Stimulated activated CD8-positive, alpha-beta memory T cell treated with anti-CD3 and anti-CD28 coated beads, Interleukin-15, amount 100 ng/mL, for 4 hours (primary cell): ENCODE measurements around the gene MUC4.
"Not testable (repeated sequence)": the region's sequence is repeated elsewhere in the genome, so short reads cannot be mapped to it uniquely, and the experiment has no call there.

Experiments
- DNase-seq, 2 donors: peaks; one replicate each; pipeline ENCODE4 v3.0.0-alpha.2; 2020; ENCODE audit warnings: low read depth in 2 of 2

The MUC4 gene

DNA sequence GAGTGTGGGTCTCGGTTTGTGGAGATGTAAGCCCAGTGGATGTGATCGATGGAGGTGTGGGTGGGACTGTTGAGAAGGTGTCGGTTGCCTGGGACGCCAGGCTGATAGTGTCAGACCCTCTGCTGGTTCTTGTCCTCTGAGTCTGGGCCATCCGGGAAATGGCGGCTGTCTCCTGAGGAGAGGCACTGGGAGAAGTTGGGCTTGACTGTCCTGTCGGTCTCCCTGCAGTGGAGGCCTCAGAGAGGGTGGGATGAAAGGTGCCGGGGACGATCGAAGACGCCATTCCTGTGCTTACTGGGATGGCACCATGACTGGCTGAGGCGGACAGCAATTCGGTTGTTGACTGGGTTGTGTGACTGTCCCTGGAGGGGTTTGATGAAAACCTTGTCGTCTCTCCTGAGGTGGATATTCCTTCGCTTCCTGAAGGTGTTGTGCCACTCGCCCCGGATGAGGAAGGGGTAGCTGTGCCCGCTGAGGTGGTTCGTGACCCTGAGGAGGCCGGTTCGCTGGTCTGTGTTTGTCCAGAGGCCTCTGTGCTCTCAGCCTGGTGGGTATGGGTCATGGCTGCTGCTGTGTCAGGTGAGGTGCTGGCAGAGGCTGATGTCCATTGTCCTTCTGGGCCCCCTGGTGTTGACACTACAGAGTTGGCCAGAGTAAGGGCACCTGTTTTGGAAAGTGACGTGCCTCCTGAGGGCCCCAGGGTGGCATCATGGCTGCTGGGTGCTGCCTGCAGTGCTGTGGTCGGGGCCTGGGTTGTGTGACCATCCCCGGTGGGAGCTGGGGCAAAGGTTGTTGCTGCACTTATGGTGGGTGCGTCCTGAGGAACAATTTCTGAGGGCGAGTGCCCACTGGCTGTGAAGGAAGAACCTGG is 22.8 kb downstream of the MUC4 start:
- no peak for DNase-seq

DNA sequence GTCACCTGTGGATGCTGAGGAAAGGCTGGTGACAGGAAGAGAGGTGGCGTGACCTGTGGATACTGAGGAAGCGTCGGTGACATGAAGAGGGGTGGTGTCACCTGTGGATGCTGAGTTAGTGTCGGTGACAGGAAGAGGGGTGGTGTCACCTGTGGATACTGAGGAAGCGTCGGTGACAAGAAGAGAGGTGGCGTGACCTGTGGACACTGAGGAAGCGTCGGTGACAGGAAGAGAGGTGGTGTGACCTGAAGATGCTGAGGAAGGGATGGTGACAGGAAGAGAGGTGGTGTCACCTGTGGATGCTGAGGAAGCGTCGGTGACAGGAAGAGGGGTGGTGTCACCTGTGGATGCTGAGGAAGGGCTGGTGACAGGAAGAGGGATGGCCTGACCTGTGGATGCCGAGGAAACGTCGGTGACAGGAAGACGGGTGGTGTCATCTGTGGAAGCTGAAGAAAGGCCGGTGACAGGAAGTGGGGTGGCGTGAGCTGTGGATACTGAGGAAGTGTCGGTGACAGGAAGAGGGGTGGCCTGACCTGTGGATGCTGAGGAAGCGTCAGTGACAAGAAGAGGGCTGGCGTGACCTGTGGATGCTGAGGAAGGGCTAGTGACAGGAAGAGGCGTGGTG is 25.8 kb downstream of the MUC4 start:
- not testable (repeated sequence) for DNase-seq

DNA sequence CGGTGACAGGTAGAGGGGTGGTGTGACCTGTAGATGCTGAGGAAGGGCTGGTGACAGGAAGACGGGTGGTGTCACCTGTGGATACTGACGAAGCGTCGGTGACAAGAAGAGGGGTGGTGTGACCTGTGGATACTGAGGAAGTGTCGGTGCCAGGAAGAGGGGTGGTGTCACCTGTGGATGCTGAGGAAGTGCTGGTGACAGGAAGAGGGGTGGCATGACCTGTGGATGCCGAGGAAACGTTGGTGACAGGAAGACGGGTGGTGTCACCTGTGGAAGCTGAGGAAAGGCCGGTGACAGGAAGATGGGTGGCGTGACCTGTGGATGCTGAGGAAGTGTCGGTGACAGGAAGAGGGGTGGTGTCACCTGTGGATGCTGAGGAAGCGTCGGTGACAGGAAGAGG is 27.7 kb downstream of the MUC4 start:
- DNase-seq, result not testable (repeated sequence)

DNA sequence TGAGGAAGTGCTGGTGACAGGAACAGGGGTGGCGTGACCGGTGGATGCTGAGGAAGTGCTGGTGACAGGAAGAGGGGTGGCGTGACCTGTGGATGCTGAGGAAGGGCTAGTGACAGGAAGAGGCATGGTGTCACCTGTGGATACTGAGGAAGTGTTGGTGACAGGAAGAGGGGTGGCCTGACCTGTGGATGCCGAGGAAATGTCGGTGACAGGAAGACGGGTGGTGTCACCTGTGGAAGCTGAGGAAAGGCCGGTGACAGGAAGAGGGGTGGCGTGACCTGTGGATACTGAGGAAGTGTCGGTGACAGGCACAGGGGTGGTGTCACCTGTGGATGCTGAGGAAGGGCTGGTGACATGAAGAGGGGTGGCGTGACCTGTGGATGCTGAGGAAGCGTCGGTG is 30.5 kb downstream of the MUC4 start:
- DNase-seq, result not testable (repeated sequence)

DNA sequence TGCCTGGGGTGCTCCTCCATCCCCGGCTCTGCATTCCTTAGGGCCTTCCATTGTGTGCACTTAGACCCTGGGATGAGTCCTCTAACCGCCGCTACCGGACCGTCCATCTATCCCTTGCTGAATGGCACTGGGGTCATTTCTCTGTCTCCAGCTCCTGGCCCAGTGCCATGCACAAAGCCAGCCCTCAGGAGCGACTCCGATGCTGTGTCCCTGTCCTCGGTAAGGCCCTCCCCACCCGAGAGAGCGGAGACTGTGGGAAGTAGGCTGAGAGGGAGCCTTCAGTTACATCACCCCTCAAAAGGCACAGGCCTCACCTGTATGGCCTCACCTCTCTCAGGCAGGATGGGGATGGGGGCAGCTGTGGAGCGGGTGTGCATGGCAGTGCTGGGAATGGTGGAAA is 33.8 kb downstream of the MUC4 start:
- DNase-seq, result no peak

DNA sequence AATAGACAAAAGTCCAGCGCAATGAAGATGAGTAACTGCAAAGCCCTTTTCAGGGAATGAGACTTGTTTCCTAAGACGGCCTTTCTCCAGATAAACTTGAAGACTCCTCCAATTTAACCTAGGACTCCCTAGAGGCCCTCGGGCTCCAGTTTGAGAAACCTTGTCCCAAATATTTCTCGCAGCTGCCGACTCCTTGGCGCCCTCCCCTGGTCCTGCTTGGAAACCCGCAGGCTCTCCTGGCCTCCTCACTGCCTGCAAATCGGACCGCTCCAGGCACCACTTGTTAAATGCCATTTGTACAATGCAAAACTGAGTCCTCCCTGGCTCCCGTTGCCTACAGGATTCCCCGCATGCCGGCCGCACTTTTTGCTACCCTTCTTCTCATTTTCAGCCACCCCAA is 36.8 kb downstream of the MUC4 start:
- DNase-seq, result no peak

DNA sequence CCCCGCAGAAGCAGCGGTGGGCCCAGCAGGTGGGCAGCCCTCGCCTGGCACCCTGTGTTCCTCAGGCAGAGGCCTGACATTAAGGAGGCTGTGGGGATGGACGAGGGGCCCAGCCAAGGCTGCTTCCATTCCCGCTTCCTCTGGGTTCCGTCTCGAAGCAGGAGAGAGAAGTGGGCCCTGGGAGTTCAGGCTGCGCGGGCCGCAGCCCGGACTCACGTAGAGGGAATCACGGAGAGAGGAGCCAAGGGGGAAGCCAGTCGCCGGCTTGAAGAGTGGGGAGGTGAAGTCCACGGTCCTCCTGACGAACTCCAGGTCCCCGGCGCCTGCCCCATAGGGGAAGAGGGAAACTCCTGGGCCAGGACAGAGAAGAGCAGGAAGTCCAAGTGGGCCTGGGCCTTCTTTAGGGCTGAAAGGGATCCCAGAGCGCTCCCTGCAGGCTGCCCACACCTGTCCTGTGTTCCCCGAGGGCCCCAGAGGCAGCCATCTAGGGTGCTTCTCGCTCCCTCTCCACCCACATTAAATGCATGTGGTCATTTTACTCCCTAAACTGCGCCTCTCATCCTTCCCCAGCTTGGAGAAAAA is 37.7 kb downstream of the MUC4 start:
- DNase-seq, result no peak

DNA sequence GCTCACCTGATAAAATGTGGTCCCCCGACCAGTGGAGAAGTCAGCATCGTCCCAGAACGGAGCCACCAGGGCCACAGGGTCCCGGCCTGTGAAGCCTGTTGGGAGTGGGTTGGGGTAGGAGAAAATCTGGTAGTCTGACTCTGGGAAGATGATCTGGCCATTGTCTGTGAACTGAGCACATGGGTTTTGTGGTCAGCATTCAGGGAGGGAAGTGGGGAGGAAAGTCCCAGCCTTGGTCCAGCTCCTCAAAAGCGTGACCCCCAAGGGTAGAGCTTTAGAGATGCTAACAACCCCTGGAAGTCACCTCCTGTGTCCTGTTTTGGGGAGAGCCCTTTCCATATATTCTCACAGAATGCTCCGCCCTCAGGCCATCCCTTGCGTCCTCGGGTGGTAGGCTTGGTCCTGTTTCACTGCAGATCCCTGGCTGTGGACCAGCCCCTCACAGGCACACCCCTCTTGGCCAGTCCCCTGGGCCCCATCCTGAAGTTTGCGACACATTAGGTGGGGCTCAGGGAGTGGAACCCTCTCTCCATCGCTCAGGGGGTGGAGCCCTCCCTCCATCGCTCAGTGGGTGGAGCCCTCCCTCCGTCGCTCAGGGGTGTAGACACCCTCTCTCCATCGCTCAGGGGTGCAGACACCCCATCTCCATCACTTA is 40.0 kb downstream of the MUC4 start:
- no peak for DNase-seq

DNA sequence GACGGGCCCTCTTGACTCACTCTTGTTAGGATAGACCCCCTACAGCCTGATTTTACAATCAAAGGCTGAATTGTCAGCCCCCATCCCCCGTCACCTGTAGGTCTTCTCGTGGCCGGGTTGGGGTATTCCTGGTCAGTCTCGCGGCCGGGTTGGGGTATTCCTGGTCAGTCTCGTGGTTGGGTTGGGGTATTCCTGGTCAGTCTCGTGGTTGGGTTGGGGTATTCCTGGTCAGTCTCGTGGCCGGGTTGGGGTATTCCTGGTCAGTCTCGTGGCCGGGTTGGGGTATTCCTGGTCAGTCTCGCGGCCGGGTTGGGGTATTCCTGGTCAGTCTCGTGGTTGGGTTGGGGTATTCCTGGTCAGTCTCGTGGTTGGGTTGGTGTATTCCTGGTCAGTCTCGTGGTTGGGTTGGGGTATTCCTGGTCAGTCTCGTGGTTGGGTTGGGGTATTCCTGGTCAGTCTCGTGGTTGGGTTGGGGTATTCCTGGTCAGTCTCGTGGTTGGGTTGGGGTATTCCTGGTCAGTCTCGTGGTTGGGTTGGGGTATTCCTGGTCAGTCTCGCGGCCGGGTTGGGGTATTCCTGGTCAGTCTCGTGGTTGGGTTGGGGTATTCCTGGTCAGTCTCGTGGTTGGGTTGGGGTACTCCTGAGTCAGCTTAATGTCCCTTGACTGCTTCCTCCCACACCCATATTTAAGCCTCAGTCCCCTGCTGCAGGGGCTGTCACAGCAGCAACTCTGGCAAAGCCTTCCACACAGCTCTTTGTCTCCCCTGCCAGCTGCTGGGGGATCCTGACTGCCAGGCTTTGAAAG is 40.7 kb downstream of the MUC4 start:
- DNase-seq, result not testable (repeated sequence)

DNA sequence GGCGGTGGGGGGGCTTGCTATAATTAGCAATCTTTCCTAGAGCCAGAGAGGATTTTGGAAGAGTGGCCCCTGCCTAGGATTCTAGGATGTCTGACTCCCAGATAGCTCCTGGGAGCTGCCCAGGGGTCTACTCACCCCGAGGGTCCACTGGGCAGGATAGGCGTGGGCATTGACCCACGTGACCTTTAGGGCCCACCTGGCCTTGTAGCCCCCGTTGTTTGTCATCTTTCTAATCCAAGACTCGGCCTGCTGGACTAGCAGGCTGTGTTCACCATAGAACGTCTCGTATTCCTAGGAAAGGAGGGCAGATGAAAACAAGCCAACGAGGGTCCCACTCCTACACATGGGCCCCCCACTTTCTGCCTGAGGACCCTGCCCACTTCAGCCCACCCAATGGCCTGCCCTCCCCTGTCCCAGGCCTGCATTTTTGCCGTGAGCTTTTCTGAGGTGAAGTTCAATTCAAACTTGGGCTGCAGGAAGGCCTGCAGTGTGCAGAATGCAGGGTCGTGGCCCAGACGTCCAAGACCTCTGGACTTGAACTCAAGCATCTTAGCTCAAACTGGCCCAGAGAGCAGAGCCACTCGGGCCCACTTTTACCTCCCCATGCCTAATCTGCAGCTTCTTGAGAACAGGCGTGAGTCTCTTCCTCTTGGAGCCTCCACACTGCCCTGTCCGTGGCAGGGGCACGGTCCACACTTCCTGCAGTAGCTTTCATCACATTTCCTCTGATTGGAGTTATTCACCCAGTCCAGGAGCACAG is 41.5 kb downstream of the MUC4 start:
- no peak for DNase-seq

DNA sequence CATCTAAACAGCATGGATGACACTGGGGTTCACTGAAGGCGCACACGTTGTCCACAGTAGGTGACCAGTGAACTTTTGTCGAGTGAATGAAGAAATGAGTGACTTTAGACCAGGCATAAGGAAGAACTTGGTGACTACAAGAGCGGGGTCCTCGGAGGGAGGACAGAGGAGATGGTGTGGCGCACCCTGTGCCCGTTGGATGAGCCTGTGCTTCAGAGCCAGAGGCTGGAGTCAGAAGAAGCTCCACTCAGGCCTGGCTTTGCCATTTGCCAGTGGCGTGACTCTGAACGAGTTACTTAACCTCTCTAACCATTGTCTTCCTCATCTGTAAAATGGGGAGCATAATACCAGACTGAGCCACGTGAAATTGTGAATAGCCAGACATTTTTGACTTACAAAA is 42.2 kb downstream of the MUC4 start:
- no peak for DNase-seq

DNA sequence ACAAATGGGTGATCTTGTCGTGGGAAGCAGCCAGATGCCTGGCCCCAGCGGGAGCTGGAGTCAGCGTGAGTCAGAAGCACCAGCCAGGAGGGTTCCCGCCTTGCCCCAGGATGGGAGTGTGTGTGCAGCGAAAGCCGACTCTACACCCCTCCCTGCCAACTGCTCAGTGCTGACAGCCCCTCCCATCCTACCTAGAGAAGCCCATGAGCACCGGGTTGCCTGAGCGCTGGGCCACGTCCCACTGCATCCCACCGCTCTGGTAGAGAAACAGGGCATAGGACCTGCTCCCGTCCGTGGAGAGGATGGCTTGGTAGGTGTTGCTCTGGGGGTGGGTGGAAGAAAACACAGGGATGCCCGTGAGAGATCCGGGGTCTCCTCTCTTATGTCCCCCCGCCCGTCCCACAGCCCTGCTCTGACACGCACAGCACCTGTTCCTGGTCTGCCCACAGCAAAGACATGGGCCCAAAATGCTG is 42.9 kb downstream of the MUC4 start:
- DNase-seq, result no peak

DNA sequence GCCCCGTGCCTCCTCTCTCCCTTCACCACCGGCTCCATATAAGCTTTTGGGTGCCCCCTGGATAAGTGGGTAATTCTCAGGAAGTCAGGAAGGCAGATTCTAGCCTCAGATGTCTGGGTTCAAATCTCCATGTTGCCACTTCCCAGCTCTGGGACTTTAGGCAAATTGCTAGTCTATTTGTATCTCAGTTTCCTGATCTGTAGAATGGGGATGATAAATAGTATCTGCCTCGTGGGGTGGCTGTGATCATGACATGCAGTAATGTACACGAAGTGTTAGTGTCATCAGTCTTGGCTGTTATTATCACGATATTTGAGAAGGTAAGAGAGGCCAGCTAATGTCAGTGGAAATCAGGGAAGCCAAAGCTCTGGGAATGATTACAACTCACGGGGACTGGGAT is 43.3 kb downstream of the MUC4 start:
- DNase-seq, result no peak

DNA sequence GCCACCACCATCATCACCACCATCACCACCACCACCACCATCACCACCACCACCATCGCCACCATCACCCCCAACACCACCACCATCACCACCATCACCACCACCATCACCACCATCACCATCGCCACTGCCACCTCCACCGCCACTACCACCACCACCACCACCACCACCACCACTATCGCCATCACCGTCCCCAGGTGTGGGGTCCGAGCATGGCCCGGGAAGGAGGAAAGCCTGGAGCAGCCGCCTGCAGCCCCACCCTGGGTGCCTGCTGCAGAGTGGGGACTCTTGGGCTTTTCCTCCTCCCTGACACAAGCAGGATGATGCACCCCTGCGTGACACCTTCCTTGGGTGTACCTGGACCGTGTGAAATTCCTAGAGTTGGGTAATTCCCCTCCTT is 43.9 kb downstream of the MUC4 start:
- no peak for DNase-seq

DNA sequence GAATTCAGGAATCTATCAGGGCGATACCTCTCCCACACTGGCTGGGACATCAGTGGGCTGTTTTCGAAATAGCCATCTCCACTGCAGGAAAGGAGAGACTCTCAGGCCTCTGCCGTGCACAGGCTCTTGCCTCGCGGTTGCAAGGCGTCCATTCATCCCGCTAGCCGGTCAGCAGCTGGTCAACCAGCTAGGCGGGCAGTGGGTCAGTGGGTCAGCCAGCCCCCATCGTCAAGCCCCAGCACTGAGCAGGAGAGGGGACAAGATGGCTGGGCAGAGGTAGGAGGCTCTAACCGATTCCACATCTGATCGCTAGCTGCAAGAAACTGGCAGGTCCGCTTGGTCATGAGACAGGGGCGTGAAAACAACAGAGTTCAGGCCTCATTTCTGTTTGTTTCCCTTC is 45.1 kb downstream of the MUC4 start:
- no peak for DNase-seq

DNA sequence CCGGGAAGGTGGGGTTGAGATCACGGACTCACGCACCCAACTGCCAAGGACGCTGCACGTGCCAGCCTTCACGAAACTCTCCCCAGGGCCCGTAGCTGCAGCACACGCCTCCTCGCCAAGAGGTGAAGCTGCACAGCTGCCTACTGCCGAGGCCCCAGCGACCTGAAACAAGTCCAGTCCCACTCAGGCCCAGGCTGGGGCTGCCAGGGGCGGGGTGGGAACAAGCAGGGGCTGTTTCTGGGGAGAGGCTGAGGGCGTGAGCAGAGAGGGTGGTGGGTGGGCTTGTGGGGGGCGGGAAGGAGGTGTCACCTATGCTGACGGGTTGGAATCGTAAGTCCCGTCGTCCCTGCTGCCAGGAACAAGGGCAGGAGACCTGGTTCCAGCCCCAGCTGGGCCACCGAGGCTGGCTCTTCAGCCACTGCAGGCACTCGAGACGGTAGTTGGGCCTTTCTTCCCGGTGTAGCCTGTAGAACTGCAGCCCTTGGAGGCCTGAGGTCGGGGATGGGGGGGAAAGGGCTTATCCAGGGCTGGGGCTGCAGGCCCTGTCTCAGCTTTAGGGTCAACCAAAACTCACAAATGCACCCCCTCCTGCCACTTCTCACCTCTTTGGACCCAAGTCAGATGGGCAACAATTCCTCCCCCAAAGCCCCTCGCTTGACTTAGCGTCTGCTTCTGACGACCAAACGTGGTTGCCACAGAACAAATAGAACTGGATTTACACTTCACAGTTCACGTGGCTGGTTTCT is 46.6 kb downstream of the MUC4 start:
- DNase-seq, result no peak

DNA sequence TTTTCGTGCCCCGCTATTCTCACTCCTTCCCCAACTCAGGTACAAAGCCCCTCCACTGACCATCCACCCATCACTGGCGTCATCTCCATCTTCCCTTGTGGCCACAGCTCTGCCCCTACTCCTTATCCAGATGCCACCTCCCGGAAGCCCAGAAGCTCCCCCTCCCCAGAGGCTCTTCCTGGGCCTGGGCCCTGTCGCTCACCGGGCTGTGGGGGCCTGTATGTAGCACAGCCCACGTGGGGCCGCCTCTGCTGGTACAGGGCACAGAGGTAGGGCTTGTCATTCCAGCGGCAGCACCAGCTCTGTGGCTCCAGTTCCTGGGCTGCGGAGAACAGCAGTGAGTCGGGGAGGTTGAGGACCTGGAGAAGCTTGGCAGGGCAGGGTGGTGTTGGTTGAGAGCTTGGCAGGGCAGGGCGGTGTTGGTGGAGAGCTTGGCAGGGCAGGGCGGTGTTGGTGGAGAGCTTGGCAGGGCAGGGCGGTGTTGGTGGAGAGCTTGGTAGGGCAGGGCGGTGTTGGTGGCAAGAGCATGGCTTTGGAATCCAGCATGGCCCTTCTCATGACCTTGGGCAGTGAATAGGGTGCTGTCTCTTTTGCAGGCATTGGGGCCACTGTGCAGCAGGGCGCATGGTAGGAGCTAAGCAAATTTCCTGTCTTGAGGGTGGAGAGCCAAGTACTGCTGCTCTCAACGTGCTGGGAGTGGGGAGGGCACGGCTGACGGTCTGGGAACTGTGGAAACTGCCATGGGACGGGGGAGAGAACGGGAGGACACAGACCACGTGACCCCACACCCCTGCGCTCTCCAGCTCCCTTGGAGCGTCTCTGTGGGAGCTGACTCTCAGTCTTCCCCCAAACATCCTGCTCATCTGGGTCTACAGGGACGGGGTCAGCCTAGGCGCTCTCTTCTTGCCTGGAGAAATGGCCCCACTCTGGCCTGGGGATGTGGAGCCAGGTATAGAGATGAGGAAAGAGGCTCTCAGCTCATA is 47.6 kb downstream of the MUC4 start:
- no peak for DNase-seq

DNA sequence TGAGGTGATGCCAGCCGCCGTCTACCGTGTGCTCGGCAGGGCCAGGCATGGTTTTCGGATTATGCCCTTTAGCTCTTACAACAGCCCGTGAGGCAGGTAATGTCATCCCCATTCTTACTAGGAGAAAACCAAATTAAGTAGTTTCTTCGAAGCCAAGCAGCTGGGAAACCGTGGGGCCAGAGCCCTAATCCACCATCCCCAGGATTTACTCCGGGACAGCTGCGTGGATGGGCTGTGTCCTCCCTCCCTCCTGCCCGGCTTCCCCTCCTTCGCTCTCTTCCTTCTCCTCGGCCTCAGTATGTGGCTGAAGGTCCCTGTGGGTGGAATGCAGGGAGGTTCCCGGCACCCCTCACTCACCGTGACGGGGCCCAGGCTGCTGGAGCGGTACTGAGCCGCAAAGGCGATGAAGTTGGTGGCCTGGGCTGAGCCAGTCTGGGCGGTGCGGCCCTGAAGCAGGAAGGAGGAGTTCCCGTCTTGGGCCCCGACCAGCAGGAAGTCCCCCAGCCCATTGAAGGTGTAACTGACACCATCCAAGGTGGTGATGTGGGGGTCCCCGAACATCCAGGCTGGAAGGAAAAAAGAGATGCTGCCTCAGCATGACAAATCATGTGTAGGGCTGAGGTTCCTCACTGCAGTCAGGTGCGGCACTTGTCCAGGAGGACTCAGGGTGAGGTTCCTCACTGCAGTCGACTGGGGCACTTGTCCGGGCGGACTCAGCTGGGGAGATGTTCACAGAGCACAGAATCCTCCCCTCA is 48.5 kb downstream of the MUC4 start:
- DNase-seq, result no peak
